Measurements from ENCODE around the gene LARP1.

Gene LARP1

GRCh38 chr5:154762261-154762660 is 7.1 kb downstream of the LARP1 start:
- no peak for DNase-seq (ENCODE audit: low spot score)

GRCh38 chr5:154762700-154763099 is 7.5 kb downstream of the LARP1 start:
- DNase-seq (ENCODE audit: low spot score) = no peak

GRCh38 chr5:154764967-154765366 is 9.8 kb downstream of the LARP1 start:
- no peak for DNase-seq (ENCODE audit: low spot score)

GRCh38 chr5:154765396-154765925 is 10.3 kb downstream of the LARP1 start:
- DNase-seq (ENCODE audit: low spot score) = no peak

- no peak for DNase-seq (ENCODE audit: low spot score)
These were observed 11.5 kb downstream of the LARP1 start for GRCh38 chr5:154766558-154767281.

GRCh38 chr5:154767576-154767975 is 12.4 kb downstream of the LARP1 start:
- DNase-seq (ENCODE audit: low spot score) = no peak

- DNase-seq (ENCODE audit: low spot score) = no peak
These were observed 13.0 kb downstream of the LARP1 start for GRCh38 chr5:154768207-154768606.

- no peak for DNase-seq (ENCODE audit: low spot score)
These were observed 14.9 kb downstream of the LARP1 start for GRCh38 chr5:154770111-154770510.

- DNase-seq (ENCODE audit: low spot score) = peak; percentile 92
These were observed 16.3 kb downstream of the LARP1 start for GRCh38 chr5:154771383-154771901.

- no peak for DNase-seq (ENCODE audit: low spot score)
These were observed 18.1 kb downstream of the LARP1 start for GRCh38 chr5:154773326-154773725.

GRCh38 chr5:154776167-154776566 is 21.0 kb downstream of the LARP1 start:
- no peak for DNase-seq (ENCODE audit: low spot score)

- DNase-seq (ENCODE audit: low spot score) = no peak
These were observed 23.4 kb downstream of the LARP1 start for GRCh38 chr5:154778534-154778933.

- DNase-seq (ENCODE audit: low spot score) = peak; percentile 81
These were observed 23.9 kb downstream of the LARP1 start for GRCh38 chr5:154779105-154779504.

GRCh38 chr5:154780128-154780527 is 25.0 kb downstream of the LARP1 start:
- no peak for DNase-seq (ENCODE audit: low spot score)

- no peak for DNase-seq (ENCODE audit: low spot score)
These were observed 27.1 kb downstream of the LARP1 start for GRCh38 chr5:154782326-154782725.

GRCh38 chr5:154782812-154783592 is 27.8 kb downstream of the LARP1 start:
- no peak for DNase-seq (ENCODE audit: low spot score)

- no peak for DNase-seq (ENCODE audit: low spot score)
These were observed 28.7 kb downstream of the LARP1 start for GRCh38 chr5:154783774-154784460.

GRCh38 chr5:154784856-154785255 is 29.7 kb downstream of the LARP1 start:
- no peak for DNase-seq (ENCODE audit: low spot score)

- no peak for DNase-seq (ENCODE audit: low spot score)
These were observed 31.2 kb downstream of the LARP1 start for GRCh38 chr5:154786414-154786813.

- no peak for DNase-seq (ENCODE audit: low spot score)
These were observed 33.0 kb downstream of the LARP1 start for GRCh38 chr5:154788212-154788611.

GRCh38 chr5:154791535-154791934 is 36.4 kb downstream of the LARP1 start:
- DNase-seq (ENCODE audit: low spot score) = no peak
